Mammary epithelial cell (primary cell): ENCODE measurements around the gene DENND1A.

Experiments used
- CTCF ChIP-seq, 2 donors: IDR thresholded peaks in 1 of 2; conservative IDR thresholded peaks in 1 of 2; 2 replicates each; pipeline ENCODE4 v1.5.1; 2011 to 2012; ENCODE audit warnings: inconsistent platforms in 2 of 2, low read length in 2 of 2, mild to moderate bottlenecking in 2 of 2, control low read depth in 1 of 2, low read depth in 1 of 2; ENCODE audit not compliant: insufficient read depth in 1 of 2; ENCODE audit errors: extremely low read depth in 1 of 2
- EZH2 ChIP-seq: IDR thresholded peaks from 2 replicates; pipeline ENCODE4 v1.6.1; 2012; ENCODE audit warnings: low read length, inconsistent platforms, borderline replicate concordance

- TF ChIP-seq CTCF (conservative IDR thresholded peaks at IDR 0.05 in 1 of 2, IDR thresholded peaks at IDR 0.05 in 1 of 2; ENCODE audit: extremely low read depth in 1 of 2, insufficient read depth in 1 of 2, low read depth in 1 of 2, low read length in 2 of 2) (no peak), EZH2 (no peak)
These were observed 313.2 kb downstream of the DENND1A start for GRCh38 chr9:123616707-123617106.
